ENCODE measurements around the gene FKBP7. TPM values are rescaled to one million over a fixed set of nuclear protein-coding genes. Genes with fewer than 3 reads are reported as not detected.

The FKBP7 gene
- total RNA-seq, 1 experiment from 2014 or later: 4.8 TPM

GRCh38 chr2:178506524-178506923 lies 28.1 kb upstream of the FKBP7 start:
- no peak for TF ChIP-seq CTCF (conservative IDR thresholded peaks at IDR 0.05)
- Histone ChIP-seq H2BK120ac (ENCODE audit: low read depth, low read length, poor library complexity, severe bottlenecking) (no peak overlapping the region), H3K4me1 (ENCODE audit: insufficient read depth, low read length) (no peaks in the 10 kb centered on the region), H3K79me1 (ENCODE audit: insufficient read depth, low read depth, low read length, poor library complexity, severe bottlenecking) (no peaks in the 10 kb centered on the region), H3K9ac (ENCODE audit: extremely low read depth, insufficient read length, low read length) (no peak overlapping the region), H2BK20ac (ENCODE audit: low read depth, low read length, poor library complexity, severe bottlenecking) (no peak overlapping the region), H3K23me2 (ENCODE audit: insufficient read length, low read depth, low read length, poor library complexity, severe bottlenecking) (no peaks in the 10 kb centered on the region), H2AK5ac (ENCODE audit: insufficient read length, low read length) (no peak overlapping the region), H3K14ac (ENCODE audit: insufficient read depth, low read length) (no peak overlapping the region), H4K8ac (replicated peaks; ENCODE audit: insufficient read length, low read depth, low read length) (no peak overlapping the region), H4K20me1 (ENCODE audit: control insufficient read depth, insufficient read depth, insufficient read length) (no peaks in the 10 kb centered on the region), H2BK12ac (ENCODE audit: insufficient read length, low read depth, low read length) (no peak overlapping the region), H3K79me2 (ENCODE audit: insufficient read depth, low read length) (no peaks in the 10 kb centered on the region), H3K56ac (ENCODE audit: insufficient read length, low read depth, low read length) (no peak overlapping the region), H3K18ac (ENCODE audit: insufficient read length, low read depth, low read length) (no peak overlapping the region), H3T11ph (ENCODE audit: low read length) (no peak overlapping the region), H3K4ac (ENCODE audit: low read depth, low read length) (no peak overlapping the region), H4K91ac (ENCODE audit: insufficient read length, low read depth, low read length) (no peak overlapping the region), H3K23ac (ENCODE audit: insufficient read length, low read depth, low read length) (no peak overlapping the region), H3K9me3 (ENCODE audit: control insufficient read depth, low read depth, low read length) (no peaks in the 10 kb centered on the region), H2BK15ac (ENCODE audit: low read depth, low read length) (no peak overlapping the region), H2AFZ (ENCODE audit: low read length) (no peak overlapping the region), H3K4me2 (ENCODE audit: insufficient read depth, insufficient read length, low read length) (no peak overlapping the region), H3K27me3 (ENCODE audit: insufficient read depth, low read length) (no peaks in the 10 kb centered on the region), H4K5ac (ENCODE audit: insufficient read length, low read depth, low read length) (no peak overlapping the region), H3K27ac (ENCODE audit: insufficient read length, low read depth, low read length) (no peak overlapping the region), H2BK5ac (ENCODE audit: insufficient read length, low read length) (no peak overlapping the region)
- no peaks in the 10 kb centered on the region for H3K27me3 Mint-ChIP-seq (ENCODE audit: low read depth)
- no CpG with 5 or more reads among the region's 2 CpGs for WGBS (ENCODE audit: extremely low coverage, insufficient read length, low lambda C conversion rate)
- no peak for DNase-seq
- H3K4me3 Mint-ChIP-seq: no peak overlapping the region
- H3K9me3 Mint-ChIP-seq: no peaks in the 10 kb centered on the region
- H3K36me3 Mint-ChIP-seq (ENCODE audit: insufficient read depth in 1 of 3, low read depth in 3 of 3): peaks cover 7 to 23% (median 11%) of the 10 kb centered on the region in 3 experiments; a peak in 6 of 7 replicates
- no peak overlapping the region for H3K27ac Mint-ChIP-seq
- H3K4me1 Mint-ChIP-seq: peaks cover 19 to 22% of the 10 kb centered on the region in 2 experiments
